ENCODE data around the gene RPL7A.
"Not testable (repeated sequence)": the region's sequence is repeated elsewhere in the genome, so short reads cannot be mapped to it uniquely, and the experiment has no call there.

The RPL7A gene

GRCh38 chr9:133389562-133389961 lies 41.5 kb downstream of the RPL7A start:
- TF ChIP-seq CTCF (conservative IDR thresholded peaks at IDR 0.05; ENCODE audit: low read depth, low read length), result no peak
- DNase-seq (ENCODE audit: low read depth), result no peak
- H3K4me3 ChIP-seq (ENCODE audit: low read length), result no peak overlapping the region

- no peak for DNase-seq (ENCODE audit: low read depth)
- TF ChIP-seq CTCF (conservative IDR thresholded peaks at IDR 0.05; ENCODE audit: low read depth, low read length), result no peak
- no peak overlapping the region for H3K4me3 ChIP-seq (ENCODE audit: low read length)
Observed at GRCh38 chr9:133390713-133391112, 42.7 kb downstream of the RPL7A start.

GRCh38 chr9:133391449-133391848 lies 43.4 kb downstream of the RPL7A start:
- H3K4me3 ChIP-seq (ENCODE audit: low read length); DNase-seq (ENCODE audit: low read depth): not testable (repeated sequence)

- not testable (repeated sequence) for H3K4me3 ChIP-seq (ENCODE audit: low read length); DNase-seq (ENCODE audit: low read depth)
Observed at GRCh38 chr9:133392308-133392707, 44.3 kb downstream of the RPL7A start.

GRCh38 chr9:133393399-133393798 lies 45.4 kb downstream of the RPL7A start:
- TF ChIP-seq CTCF (conservative IDR thresholded peaks at IDR 0.05; ENCODE audit: low read depth, low read length), result no peak
- DNase-seq (ENCODE audit: low read depth), result no peak
- no peak overlapping the region for H3K4me3 ChIP-seq (ENCODE audit: low read length)

- no peak for TF ChIP-seq CTCF (conservative IDR thresholded peaks at IDR 0.05; ENCODE audit: low read depth, low read length)
- DNase-seq (ENCODE audit: low read depth), result no peak
- no peak overlapping the region for H3K4me3 ChIP-seq (ENCODE audit: low read length)
Observed at GRCh38 chr9:133394687-133395271, 46.8 kb downstream of the RPL7A start.

- no peak overlapping the region for H3K4me3 ChIP-seq (ENCODE audit: low read length)
- TF ChIP-seq CTCF (conservative IDR thresholded peaks at IDR 0.05; ENCODE audit: low read depth, low read length), result peak; percentile 54
- no peak for DNase-seq (ENCODE audit: low read depth)
Observed at GRCh38 chr9:133396952-133397351, 48.9 kb downstream of the RPL7A start.

- TF ChIP-seq CTCF (conservative IDR thresholded peaks at IDR 0.05; ENCODE audit: low read depth, low read length), result no peak
- no peak for DNase-seq (ENCODE audit: low read depth)
- no peak overlapping the region for H3K4me3 ChIP-seq (ENCODE audit: low read length)
Observed at GRCh38 chr9:133397370-133397769, 49.4 kb downstream of the RPL7A start.

All from retinal pigment epithelial cell (primary cell).